ENCODE measurements around the gene TMEM235.

Gene TMEM235

GRCh38 chr17:78230996-78231935 is at the start of gene TMEM235:
Gene TMEM235, plus strand, starts transcription at chr17:78231631. Its CDS starts 393 bp downstream, at chr17:78232024.
- no peak for DNase-seq

DNA sequence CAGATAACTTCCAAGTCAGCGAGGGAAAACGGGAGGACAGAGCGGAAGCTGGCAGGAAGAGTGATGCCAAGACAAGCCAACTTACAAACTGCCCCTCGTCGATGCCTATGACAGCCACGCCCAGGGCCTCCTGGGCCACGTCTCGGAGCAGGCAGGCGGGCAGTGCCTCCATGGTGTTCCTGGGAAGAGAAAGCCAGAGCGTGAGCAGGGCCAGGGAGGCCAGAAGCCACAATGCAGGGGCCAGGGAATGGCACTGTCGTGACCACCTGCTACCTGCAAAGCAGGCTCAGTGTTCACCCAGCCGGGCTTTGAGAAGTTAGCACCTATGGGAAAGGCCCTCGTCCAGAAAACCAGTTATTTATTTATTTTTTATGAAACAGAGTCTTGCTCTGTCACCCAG is 48.9 kb upstream of the TMEM235 start:
- DNase-seq = no peak

DNA sequence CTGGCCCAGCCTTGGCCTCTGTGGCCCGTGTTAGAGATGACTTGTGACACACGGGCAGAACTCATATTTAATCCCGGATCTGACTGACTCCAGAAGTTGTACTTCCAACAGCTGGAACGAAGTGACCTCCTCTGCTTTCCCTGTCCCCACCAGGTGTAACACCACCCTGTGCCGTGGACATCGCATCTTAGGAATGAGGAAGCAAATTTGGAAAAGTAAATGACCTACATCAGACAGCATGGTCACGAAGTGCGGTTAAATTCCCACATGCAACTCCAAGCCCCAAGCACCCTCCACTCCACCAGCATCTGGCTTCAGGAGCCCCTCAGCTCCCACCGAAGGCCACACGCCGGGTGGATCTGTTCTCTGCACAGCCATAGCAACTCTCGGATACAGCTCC is 47.5 kb upstream of the TMEM235 start:
- no peak for DNase-seq

DNA sequence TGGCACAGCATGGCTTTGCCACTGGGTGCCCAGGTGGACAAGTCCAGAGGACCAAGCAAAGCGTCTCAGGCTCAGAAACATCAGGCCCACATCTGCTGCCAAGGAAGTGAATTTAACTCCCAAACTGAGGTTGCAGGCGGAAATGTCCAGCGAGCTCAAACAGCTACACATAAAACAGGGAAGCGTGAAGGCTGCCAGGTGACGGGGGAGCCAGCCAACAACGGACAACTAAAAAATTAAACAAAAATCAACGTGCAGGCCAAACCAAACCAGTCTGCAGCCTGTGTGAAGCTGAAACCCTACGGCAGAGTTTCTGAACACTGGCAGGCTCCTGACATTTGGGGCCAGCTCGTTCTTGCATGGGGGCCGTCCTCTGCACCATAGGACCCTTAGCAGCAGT is 47.1 kb upstream of the TMEM235 start:
- no peak for DNase-seq

DNA sequence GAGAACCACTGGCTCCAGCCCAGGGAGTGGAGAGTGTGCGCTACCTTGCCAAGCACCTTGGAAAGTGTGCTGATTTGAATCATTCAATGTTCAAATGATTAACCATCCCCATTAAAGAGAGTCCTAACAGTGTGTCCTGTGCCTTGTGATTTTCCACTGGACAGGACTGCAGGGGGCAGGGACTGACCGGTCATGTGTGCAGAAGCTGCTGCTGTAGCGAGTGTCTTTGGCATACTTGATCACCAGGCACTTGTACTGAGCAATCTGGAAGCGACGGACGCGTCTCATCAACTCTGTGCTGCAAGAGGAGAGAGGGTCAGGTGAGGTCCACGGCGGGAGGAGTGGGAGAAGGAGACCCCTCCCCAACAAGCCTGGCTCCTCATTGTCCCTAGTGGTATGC is 46.6 kb upstream of the TMEM235 start:
- DNase-seq = no peak

DNA sequence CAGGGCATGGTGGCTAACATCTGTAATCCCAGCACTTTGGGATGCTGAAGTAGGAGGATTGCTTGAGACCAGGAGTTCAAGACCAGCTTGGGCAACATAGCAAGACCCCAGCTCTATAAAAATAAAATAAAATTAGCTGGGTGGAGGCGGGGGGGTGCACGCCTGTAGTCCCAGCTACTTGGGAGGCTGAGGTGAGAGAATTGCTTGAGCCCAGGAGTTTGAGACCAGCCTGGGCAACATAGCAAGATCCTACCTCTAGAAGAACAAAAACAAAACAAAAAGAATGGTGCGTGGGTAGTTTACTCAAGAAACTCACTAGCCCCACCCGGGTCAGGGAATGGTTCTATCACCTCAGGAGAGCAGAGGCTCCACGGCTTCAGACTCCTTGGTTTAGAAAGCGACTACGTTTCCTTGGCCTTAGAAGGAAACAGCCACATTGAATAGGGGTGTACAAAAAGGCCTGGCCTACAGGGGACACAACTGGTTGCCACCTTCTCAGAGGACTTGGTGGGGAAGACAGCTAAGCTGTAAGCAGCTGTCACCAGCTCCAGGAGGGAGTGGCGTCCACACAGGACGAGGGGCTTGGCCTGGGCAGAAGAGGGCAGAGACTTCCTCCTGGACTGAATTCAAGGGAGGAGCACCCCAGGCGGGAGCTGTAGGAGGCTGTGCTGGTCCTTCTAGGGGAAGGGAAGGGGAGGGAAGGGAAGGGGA is 45.3 kb upstream of the TMEM235 start:
- DNase-seq = no peak

GRCh38 chr17:78186692-78187595 is 44.5 kb upstream of the TMEM235 start, which contains the start of the genes AFMID and TK1:
Gene AFMID, plus strand, starts transcription at chr17:78187362. Its CDS starts 9 bp downstream, at chr17:78187371.
Gene TK1, minus strand, starts transcription at chr17:78187052. Its CDS starts 58 bp downstream, at chr17:78186994.
- DNase-seq = peak; percentile 90 to 98

GRCh38 chr17:78196716-78197115 is 34.7 kb upstream of the TMEM235 start:
- no peak for DNase-seq

- DNase-seq = no peak
Observed at GRCh38 chr17:78197147-78197832, 34.1 kb upstream of the TMEM235 start.

DNA sequence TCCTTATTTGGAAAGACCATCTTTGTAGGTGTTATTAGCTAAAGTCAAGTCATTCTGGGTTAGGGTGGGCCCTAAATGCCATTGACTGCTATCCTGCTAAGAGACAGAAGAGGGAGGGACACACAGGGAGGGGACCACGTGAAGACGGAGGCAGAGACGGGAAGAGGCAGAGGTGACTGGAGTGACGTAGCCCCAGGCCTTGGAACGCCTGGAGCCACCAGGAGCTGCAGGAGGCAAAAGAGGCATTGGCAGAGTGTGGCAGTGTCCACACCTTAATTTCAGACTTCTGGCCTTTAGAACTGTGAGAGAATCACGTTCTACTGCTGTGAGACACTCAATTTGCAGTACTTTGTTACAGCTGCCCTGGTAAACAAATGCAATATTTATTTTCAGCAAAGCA is 31.0 kb upstream of the TMEM235 start:
- no peak for DNase-seq

DNA sequence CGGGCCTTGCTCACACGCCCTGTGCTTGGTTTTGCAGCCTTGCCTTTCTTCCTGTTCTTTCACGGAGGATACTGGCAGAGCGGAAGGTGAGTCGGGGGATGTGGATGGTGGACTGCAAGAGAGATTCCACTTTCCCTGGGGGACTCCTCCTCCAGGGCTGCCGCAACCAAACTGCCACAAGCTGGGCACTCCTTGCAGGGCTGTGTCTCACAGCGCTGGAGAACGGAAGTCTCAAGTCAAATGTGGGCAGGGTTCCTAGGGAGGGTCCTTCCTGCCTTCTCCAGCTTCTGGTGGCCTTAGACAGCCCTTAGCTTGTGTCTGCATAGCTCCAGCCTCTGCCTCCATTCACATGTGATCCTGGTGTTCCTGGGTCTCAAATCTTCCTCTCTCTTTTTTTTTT is 28.8 kb upstream of the TMEM235 start:
- DNase-seq = no peak

- no peak for DNase-seq
Observed at GRCh38 chr17:78204387-78205123, 26.9 kb upstream of the TMEM235 start.

- DNase-seq = no peak
Observed at GRCh38 chr17:78205124-78205775, 26.2 kb upstream of the TMEM235 start.

GRCh38 chr17:78206298-78206697 is 25.1 kb upstream of the TMEM235 start:
- DNase-seq = no peak

- DNase-seq = no peak
Observed at GRCh38 chr17:78208486-78208885, 22.9 kb upstream of the TMEM235 start.

DNA sequence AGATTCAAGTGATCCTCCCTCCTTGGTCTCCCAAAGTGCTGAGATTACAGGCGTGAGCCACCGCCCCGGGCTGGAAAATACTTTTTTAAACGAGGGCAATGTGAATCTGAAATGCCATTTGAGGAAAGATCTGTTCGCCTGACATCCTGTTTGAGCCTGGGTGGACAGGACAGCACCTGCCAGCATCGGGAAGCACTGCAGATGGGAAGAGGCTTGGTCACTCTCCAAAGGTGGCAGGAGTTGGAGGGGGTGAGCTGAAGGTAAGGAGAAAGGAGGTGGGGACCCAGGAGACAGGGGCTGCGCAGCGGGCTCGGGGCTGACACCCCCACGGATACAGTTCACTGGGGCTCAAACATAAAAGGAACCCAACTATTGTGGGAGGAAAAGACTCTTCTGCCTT is 21.3 kb upstream of the TMEM235 start:
- DNase-seq = no peak

DNA sequence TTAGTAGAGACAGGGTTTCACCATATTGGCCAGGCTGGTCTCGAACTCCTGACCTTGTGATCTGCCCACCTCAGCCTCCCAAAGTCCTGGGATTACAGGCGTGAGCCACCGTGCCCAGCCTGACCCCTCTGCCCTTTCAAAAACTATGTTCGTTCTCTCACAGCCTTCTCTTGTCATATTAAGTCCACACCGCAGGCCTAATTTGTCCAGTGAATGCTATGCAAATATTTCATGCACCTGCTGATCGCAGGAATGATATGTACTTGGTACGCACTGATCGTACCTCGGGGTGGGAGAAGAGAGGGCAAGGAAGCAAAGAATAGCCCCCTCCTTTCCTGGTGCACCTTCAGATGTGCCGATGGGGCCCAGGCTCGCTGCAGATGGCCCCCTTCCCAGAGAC is 20.4 kb upstream of the TMEM235 start:
- DNase-seq = no peak

DNA sequence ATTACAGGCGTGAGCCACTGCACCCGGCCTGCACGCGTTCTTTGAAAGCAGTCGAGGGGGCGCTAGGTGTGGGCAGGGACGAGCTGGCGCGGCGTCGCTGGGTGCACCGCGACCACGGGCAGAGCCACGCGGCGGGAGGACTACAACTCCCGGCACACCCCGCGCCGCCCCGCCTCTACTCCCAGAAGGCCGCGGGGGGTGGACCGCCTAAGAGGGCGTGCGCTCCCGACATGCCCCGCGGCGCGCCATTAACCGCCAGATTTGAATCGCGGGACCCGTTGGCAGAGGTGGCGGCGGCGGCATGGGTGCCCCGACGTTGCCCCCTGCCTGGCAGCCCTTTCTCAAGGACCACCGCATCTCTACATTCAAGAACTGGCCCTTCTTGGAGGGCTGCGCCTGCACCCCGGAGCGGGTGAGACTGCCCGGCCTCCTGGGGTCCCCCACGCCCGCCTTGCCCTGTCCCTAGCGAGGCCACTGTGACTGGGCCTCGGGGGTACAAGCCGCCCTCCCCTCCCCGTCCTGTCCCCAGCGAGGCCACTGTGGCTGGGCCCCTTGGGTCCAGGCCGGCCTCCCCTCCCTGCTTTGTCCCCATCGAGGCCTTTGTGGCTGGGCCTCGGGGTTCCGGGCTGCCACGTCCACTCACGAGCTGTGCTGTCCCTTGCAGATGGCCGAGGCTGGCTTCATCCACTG is 17.3 kb upstream of the TMEM235 start, which contains the start of gene BIRC5:
Gene BIRC5, plus strand, starts transcription at position 238 of the 690 bp plus-strand sequence. Its CDS starts 64 bp downstream, at position 302.
- DNase-seq = peak; percentile 94 to 97

- no peak for DNase-seq
Observed at GRCh38 chr17:78214706-78215061, 16.7 kb upstream of the TMEM235 start.
